NCI-H460 (cell line): Measurements from ENCODE around the gene TMPRSS13. TPM values are rescaled to one million over a fixed set of nuclear protein-coding genes. Genes with fewer than 3 reads are reported as not detected.
"Not testable (repeated sequence)": the region's sequence is repeated elsewhere in the genome, so short reads cannot be mapped to it uniquely, and the experiment has no call there.

Experiments used
- DNase-seq: peaks from one replicate; pipeline ENCODE4 v3.0.0-alpha.2; 2016; ENCODE audit warnings: low read depth; ENCODE audit errors: extremely low read depth
- total RNA-seq: library from RNA; depleted of rRNA; stranded (reverse); fragments of >200 nt; shearing (Covaris generic); gene quantifications from 2 replicates; pipeline ENCODE4 v1.2.3, GENCODE V29; 2014

TMPRSS13 gene
- total RNA-seq, 1 experiment from 2014 or later: not detected

DNA sequence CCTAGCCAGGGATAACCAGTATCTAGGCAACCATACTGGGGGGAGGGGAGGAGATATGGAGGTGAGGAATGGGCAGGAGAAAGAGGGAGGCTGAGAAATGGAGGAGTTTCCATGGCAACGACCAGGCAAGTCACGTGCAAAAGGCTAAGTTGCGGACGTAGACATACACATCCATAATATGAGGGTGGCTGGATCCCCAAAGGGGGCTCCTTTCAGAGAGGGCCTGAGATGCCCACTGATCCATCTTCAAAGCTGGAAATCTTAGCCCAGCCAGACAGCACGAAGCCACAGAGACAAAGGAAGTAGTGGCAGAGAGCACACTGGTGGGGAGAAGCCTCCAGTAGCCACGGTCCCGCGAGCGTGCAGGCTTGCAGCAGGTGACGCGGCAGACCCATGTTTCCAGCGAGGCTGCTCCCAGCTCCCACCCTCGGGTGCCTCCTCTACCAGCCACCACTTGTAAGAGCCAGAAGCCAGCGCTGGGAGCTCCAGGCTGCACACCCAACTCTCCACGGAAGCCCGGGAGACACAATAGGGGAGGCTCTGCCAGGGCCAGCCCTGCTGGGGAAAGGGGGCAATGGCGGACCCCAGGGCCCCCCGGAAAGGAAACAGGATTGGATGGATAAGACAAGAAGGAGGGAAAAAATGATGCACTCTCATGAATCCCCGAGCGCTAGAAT is 53.7 kb downstream of the TMPRSS13 start:
- DNase-seq: no peak

DNA sequence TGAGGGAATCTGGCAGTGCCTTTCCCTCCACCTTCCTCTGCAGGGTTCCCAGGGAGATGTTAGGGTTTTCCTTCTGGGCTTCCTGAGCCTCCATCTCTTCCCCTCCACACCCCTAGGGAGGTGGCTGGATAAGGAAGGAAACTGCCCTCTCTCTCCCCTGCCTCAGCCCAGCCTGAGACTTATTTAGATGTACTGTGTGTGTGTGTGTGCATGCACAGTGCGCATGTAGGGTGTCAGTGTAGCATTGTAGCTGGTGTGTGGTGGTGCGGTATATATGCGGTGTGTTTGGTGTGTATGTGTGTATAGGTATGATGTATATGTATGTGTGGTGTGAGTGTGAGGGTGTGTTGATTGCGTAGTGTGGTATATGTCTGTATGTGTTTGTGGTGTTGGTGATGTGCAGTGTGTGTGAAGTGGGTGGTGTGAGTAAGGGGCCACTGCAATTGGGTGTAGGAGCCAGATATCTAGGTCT is 54.3 kb downstream of the TMPRSS13 start:
- DNase-seq: no peak

DNA sequence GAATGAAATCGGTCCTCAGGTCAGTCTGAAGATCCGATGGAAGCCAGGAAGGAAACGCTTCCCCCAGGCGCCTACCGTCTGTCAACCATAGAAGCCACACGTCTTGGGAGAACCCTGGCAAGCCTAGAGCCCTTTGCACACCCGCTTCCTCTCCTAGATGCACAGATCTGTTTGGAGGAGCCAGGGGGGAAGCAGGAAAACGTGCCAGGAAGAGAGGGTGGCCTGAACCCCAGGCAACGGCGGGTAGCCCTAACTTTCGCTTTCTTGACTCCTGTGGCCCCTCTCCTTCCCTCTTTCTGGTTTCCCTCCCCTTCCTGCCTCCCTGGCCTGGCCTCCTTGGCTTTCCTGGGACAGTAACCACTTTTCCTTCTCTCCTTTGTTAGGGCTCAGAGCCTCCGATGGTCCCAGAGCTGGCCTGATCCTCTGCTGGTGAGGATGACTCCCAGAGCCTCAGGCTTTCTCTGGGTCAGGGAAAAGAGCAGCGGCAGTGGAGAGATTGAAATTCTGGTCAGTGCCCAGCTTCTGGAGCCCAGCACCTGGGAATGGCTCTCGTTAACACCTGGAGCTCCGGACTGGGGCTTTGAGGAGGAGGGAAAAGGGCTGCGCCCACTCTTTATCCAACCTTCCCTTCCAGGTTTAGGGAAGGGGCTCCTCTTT is 54.8 kb downstream of the TMPRSS13 start:
- DNase-seq: no peak

DNA sequence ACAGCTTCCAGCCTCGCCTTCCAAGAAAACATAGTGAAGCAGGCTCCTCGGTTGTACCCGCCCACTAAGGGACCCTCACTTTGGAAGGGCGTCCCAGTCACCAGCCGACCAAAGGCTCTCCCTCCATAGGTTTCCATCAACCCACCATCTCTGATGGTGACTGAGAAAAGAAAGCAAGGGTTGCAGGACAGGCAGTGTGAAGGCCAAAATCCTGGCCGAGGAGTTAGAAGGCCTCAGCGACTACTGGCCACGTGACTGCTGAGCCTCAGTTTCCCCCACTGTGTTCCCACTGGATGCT is 55.4 kb downstream of the TMPRSS13 start:
- no peak for DNase-seq

DNA sequence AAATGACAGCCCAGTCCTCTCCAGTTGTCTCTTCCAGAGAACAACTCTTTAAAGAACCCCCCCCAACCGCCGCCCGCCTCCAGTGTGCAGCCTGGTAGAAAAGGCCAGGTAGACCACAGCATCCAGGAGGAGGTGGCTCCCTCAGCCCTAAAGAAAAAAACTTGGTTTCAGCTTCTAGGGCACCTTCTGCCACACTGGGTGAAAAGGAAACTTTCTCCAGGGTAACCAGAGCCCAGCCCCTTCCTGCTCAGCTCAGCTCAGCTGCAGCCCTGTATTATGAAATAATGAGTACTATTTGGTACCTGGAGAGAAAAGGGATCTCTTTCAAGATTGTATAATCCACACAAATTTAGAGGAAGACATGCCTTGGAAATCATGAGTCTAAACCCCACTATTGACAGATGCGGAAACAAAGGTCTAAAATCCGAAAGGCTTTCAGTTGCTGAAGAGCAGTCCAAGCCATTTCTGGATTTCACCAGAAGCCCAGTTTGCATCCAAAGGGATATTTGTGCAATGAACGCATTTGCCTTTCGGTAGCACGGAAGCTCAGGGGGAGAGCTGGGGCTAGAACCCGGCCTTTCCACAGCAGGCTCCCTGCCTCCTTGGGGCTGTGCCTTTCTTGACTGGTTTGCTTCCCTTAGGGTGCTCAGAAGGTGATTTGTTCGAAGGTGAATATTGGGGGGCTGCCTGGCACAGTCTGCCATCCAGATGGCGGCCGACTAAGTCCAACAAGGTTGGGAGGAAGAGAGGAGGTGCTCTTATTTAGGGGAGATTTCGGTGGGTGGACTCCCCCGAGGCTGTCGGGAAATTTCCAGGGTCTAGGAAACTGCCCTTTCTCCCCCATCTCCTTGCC is 56.0 kb downstream of the TMPRSS13 start:
- DNase-seq: no peak

DNA sequence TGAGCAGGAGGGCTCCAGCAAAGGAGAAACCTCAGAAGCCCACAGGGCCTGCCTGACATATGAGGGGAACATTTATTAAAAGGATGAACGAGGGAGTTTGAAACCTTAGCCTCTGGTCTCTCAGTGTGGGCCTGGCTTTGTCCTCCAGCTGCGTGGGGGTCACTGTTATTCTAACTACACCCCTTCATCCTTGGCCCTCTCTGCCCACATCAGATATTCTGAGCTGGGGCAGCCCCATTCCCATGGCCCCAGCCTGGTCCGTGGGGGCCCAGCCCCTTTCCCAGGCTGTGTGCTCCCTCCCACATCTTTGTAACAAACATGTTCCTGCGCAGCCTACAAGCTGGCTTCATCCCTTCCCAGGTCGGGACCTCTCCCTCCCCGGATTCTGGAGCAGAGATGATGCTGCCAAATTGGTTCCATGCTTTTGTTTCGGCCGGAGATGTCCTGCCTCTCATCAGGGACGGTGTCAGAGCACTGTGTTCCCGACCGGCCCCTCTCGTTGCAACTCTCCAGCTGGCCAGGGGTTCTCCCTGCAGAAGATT is 56.7 kb downstream of the TMPRSS13 start:
- DNase-seq: no peak

DNA sequence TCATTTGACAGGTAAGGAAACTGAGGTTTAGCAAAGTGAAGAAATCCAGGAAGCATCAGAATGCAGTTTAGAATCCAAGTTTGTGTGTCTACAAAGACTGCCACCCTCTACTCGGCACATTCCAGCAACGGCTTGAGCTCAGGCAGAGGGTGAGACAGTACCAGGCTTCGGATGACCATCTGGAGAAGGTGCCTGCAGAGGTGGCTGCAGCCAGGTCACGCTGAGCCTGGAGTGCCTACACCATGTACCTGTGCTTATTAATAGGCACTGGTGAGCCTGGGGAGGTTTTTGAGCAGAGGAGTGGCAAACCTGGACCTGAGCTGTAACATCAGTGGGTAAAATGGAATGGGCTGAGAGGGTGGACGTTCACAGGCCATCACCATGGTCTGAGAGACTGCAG is 57.4 kb downstream of the TMPRSS13 start:
- no peak for DNase-seq

DNA sequence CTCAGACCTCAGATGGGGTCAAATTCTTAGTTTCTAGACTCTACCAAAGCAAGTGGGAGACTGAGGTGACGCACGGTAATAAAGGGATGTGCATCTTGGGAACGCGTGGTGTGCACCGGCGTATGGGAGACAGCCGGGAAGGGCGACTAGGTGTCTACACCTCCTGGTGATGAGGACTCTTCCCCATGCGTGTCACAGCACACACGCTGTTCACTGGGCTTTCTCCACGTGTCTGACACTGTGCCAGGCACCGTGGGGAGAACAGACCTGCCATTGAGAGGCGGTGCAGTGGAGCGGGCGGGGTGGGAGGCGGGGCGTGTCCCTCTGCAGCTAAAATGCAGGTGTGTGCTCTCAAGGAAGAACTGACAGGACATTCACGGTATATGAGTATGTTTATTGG is 58.0 kb downstream of the TMPRSS13 start:
- no peak for DNase-seq

DNA sequence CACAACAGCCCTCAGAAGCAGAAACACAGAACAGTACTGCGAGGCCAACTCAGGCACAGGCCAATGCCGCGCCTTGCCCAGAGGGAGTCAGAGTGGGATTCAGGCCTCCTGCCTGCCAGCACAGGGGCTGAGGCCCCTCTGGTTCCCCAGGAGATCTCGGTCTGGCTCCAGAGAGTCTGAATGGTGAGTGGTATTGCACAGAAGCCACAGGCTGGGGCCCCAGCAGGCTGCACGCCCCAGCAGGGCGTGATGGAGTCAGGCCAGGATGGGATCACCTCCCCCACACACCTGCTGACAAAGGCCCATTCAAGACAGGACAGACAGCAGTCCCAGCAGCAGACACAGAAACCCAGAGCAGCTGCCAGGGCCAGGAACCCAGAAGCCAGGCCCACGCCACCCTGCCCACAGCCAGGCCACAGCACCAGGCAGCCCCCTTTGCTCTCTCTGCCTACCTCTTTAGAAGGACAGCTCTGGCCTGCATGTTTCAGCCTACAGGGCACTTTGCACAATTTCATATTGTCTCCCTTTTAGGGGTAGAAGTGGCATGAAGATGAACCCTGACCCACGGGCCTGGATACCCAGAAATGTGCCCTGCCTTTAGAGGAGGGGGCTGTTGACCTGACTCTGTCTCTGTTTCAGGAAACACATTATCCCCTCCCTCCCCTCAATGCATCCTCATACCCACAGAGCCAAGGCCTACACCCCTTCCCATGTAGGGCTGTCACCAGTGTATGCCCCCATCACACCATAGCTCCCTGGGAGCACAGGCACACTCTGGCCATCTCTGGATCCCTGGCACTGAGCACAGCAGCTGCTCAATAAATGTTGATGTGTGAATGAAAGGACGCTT is 58.9 kb downstream of the TMPRSS13 start:
- no peak for DNase-seq

DNA sequence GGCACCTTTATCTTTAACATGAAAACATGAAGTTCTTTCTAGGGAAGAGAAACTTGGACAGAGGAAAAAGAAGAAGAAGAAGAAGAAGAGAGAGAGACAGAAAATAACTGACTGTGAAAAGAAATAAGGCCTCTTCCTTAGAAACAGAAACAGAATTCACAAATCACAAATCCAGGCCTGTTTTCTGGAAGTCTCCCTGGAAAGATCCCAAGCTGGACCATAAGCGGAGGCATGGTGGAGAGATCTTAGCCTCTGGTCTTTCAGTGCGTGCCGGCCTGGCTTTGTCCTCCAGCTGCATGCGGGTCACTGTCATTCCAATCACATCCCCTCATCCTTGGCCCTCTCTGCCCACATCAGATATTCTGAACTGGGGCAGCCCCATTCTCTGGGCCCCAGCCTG is 59.6 kb downstream of the TMPRSS13 start:
- DNase-seq: no peak

DNA sequence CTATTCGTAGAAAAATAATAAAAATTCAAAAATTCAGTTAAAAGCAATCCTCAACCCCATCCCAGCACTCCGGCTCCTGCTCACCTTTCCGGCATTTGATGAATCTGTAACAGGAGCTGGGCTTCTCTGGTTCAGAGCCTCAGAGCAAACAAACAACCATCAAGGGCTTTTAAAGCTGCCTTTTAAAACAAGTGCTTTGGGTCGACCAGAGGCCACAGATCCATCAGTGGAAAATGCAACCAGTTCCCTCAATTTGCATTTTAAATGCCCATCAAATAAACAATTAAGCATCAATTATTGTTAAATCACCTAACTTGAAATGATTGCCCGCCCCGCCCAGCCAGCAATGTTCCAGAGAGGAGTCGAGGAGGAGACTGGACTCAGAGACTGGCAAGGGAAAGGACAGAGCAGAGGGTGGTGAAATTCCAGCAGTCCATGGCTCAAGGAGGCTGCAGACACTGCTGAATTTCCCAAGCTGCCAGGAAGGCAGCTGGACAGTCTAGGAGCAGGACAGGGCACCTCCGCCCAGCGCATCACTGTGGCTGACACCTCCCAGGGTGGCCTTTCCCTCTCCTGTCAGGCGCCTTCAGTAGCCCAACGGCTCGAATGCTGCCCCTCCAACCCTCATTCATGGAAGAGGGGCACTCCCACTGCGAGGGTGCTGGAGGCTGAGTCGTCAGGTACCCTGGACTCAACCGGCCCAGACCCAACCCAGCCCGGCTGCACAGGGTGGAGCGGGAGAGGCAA is 60.2 kb downstream of the TMPRSS13 start:
- no peak for DNase-seq

DNA sequence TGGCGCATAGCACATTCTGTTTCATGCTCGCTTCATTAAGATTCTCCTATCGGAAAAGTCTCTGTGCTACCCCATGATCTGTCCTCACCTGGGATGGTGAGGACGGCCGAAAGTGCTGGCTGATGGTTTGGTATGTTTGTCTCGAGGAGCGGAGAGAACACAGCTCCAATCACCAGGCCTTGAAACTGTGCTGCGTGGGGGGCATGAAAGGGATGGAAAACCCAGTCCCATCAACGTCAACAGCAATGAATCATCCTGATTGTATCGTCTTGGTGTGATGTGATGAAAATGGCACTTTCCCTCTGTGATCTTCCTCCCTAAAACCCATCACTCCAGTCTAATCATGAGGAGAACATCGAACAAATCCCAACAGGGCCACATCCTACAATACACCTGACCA is 61.1 kb downstream of the TMPRSS13 start:
- no peak for DNase-seq

DNA sequence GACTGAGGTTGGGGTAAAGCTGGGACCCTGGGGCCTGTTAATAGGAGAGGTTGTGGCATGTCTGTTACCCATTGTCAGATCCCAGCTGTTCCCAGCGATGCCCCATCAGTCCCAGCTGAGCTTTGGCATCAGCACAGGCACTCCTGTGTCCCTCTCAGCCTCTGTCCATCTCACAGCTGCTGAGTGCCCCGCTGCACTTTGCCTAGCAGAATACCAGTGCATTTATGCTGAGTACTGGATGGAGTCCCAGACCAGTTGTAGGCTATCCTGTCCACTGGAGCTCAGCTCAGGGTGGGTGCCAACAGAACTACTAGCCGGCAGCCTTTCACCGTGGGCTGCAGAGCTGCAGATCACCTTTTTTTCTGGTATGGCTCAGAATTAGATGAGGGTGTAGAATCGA is 62.7 kb downstream of the TMPRSS13 start:
- DNase-seq: no peak

DNA sequence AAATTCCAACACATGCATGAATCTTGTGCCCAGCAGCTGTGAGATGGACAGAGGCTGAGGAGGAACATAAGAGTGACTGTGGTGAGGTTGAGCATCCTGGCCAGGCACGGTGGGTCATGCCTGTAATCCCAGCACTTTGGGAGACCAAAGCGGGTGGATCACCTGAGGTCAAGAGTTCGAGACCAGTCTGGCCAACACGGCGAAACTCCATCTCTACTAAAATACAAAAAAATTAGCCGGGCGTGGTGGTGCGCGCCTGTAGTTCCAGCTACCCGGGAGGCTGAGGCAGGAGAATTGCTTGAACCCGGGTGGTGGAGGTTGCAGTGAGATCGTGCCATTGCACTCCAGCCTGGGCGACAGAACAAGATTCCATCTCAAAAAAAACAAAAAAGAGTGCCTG is 63.7 kb downstream of the TMPRSS13 start:
- DNase-seq: not testable (repeated sequence)

DNA sequence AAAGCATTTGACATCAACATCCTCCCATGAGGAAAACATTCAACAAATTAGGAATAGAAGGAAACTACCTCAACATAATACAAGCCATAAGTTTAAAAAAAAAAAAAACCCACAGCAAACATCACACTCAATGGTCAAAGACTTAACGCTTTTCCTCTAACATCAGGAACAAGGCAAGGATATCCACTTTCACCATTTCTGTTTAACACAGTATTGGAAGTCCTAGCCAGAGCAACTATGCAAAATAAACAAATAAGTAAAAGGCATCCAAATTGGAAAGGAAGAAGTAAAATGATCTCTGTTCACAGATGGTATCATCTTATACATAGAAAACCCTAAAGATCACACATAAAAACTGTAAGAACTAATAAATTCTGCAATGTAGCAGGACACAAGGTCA is 65.8 kb downstream of the TMPRSS13 start:
- no peak for DNase-seq

DNA sequence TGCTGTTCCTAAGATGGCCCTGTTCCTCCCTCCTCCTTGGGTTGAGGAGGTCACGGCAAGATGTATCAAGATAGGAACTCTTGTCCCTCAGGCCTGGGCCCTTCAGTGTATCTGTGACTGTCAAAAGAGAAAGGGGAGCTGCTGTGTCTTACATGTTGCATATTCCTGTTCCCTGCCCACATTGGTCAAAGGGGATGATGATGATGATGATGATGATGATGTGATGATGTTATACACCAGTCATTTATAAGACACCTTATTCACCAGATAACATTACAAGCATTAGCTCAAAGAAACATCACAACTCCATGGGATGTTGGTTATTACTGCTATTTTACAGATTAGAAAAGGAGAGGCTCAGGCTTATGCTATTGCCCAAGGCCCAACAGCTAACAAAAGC is 66.4 kb downstream of the TMPRSS13 start:
- DNase-seq: no peak

DNA sequence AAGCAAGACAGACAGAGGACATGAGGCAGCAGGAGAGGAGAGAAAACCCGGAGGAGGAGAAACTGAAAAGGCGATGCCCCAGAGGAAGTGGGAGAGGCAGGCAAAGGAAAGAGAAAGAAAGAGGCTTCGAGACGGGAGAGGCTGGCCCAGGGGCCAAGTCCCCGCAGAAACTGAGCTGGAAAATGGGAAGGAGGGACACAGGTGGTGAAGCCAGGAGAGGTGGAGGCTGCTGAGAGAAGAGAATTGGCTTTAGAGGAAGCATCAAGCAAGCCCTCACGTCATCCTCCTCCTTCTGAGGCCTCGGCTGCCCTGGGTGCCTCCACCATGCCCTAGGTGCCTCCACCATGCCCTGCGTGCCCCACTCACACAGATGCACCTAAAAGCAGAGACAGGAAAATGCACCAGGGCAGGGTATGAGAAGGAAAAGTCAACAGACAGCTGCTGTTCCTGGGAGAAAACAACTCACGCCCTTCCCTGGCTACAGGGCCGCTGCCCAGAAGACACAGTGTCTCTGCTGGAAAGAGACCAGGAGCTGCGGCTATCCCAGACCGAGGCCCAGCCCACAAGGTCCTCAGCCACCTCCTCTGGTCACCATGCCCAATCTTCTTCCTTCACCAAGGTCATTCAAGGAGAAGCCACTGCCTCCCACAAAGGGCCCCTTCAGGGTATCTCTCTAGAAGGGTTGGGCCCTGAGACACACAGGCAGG is 67.0 kb downstream of the TMPRSS13 start:
- no peak for DNase-seq

DNA sequence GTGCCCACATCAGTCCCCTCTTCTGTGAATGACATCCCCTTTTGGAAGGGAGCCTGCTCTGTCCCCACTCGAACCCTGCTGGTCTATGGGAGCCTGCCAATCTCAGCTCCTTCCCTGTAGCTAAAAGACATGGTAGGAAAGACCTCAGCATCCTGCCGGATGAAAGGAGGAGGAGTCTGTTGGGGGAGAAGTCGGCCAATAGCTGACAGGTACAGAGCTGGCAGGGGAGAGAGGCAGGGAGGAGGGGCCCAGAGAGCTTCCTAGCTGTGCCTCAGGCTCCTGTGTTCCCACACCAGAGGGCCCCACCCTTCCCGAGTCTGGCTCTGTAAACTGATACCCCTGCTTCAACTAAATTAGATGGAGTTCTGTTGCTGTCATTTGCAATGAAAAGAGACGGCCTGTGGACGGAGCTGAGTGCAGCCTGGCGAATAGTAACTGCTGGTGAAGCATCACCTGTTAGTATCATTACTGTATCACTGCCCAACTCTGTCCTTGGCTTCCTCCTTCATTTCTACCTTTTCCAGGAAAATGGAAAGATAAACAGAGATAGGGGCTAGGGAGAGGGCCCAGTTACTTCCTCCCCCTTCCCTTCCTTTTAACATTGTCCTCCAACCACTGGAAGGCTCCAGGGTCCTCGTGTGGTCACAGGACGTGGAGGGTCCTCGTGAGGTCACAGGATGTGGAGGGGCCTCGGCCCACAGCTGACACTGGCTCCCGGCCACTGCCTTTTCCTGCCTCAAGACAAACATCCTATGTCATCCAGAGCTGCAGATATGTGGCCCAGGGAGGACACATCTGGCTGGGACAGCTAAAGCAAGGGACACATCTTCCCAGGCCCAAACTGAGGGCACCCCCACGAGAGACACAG is 67.8 kb downstream of the TMPRSS13 start:
- DNase-seq: no peak
